Muscle of arm (tissue), 12 donors: ENCODE data around the gene CD164. TPM values are rescaled to one million over a fixed set of nuclear protein-coding genes. Genes with fewer than 3 reads are reported as not detected.

ENCODE experiments used
- DNase-seq: peaks from one replicate; pipeline ENCODE4 v3.0.0-alpha.2; 2013
- polyA plus RNA-seq, 12 donors: library from polyadenylated mRNA; unstranded; fragments of 120-200 nt; gene quantifications; one replicate each; pipeline ENCODE4 v1.2.1, GENCODE V29; 2013; ENCODE audit not compliant: insufficient read length in 12 of 12

Gene CD164
- polyA plus RNA-seq, 12 donors, result 225 to 405 (median 292) TPM; not detected in 1

DNA sequence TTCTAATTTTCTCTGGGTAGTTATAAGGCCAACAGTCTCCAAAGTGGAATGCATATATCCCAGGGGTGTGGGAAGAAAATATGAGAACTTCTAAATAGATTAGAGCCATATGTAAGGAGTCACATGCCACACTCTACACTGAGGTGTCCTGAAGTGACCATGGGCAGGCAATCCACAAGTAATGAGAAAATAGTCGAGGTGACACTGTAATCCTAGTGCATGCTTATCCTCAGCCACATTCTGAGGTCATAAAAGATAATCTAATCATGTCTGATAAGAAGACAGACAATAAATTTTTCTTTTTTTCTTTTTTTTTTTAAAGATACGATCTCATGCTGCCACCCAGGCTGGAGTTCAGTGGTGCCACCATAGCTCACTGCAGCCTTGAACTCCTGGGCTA, 62.2 kb downstream of the CD164 start:
- DNase-seq, result no peak

DNA sequence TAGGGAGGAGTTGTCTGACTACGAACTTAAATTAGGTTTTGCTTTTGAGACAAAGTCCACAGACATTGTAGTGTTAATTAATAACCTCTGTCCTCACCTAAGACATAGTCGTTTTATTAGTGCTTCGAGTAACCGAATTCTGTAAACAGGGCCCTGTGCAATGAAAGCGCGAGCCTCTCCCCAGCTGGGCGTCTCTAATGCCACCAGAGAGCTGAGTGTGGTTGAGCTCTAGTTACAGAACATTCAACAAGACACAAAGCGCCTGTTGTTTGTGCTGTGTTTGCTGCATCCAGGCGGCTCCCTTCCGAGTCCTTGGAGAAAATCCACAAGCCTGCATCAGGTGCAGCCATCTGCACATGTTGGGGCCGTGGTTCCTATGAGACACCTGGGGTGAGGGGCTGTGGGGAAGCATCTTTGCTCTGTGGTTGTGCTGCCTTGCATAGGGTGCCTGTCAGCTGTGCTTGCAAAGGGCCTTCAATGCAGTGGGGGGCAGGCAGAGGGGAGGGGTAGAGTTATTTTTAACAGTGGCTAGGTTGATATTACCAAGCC, 63.9 kb downstream of the CD164 start:
- no peak for DNase-seq

GRCh38 chr6:109316909-109317308, 65.4 kb downstream of the CD164 start:
- no peak for DNase-seq

Other genes starting within 250 kb of the CD164 start
- gene PPIL6, start 58.2 kb upstream of the CD164 start, polyA plus RNA-seq, result 10 to 100 TPM in 1 of 12 donors, 1 to 10 TPM in 9, not detected in 2; 5.5 to 10.8 (median 6.4) TPM
- gene SMPD2, start 58.3 kb upstream of the CD164 start, polyA plus RNA-seq, result 1 to 10 TPM in 10 of 12 donors, not detected in 2; 3.4 to 9.9 (median 5.1) TPM
- 10 to 100 TPM in 11 of 12 donors, not detected in 1; 38.4 to 86.5 (median 53.5) TPM for gene MICAL1, start 73.3 kb upstream of the CD164 start, polyA plus RNA-seq
- 1 to 10 TPM in 11 of 12 donors, not detected in 1; 4.9 to 8.9 (median 5.8) TPM for gene ZBTB24, start 100.8 kb upstream of the CD164 start, polyA plus RNA-seq